Kidney (tissue), 14 donors: ENCODE results near the gene SPG21. TPM values are rescaled to one million over a fixed set of nuclear protein-coding genes. Genes with fewer than 3 reads are reported as not detected.

Source experiments
- DNase-seq, 5 donors: peaks; one replicate each; pipeline ENCODE4 v3.0.0-alpha.2; 2013 to 2020
- FAIRE-seq: peaks from 2 replicates; lab custom pipeline; 2012; peaks lifted over from hg19 to GRCh38; lab: Jason Lieb, UNC
- H3K27ac ChIP-seq, 2 donors: one replicate each; pipeline ENCODE4 v1.7.0; 2013; ENCODE audit warnings: low read depth in 2 of 2, low read length in 2 of 2, inconsistent platforms in 1 of 2
- H3K27me3 ChIP-seq: one replicate; pipeline ENCODE4 v1.7.1; 2013; ENCODE audit warnings: low read length, inconsistent platforms; ENCODE audit not compliant: control insufficient read depth, insufficient read depth
- H3K36me3 ChIP-seq, 3 donors: one replicate each; pipeline versions ENCODE4 v1.7.0 to v1.7.1; 2013; ENCODE audit warnings: low read length in 3 of 3, control low read depth in 1 of 3, inconsistent platforms in 1 of 3; ENCODE audit not compliant: insufficient read depth in 3 of 3, control insufficient read depth in 2 of 3
- H3K4me1 ChIP-seq, 3 donors: one replicate each; pipeline versions ENCODE4 v1.7.0 to v1.7.1; 2013; ENCODE audit warnings: low read length in 3 of 3, inconsistent platforms in 1 of 3, low read depth in 1 of 3; ENCODE audit not compliant: control insufficient read depth in 2 of 3, insufficient read depth in 2 of 3
- H3K4me3 ChIP-seq, 3 donors: one replicate each; pipeline versions ENCODE4 v1.7.0 to v1.8.1; 2013; ENCODE audit warnings: low read length in 3 of 3, control low read depth in 1 of 3, inconsistent platforms in 1 of 3
- H3K9ac ChIP-seq, 3 donors: one replicate each; pipeline versions ENCODE4 v1.7.0 to v1.7.1; 2013; ENCODE audit warnings: low read length in 3 of 3, control low read depth in 1 of 3, inconsistent platforms in 1 of 3
- H3K9me3 ChIP-seq, 3 donors: one replicate each; pipeline versions ENCODE4 v1.7.0 to v1.7.1; 2013; ENCODE audit warnings: low read length in 3 of 3, control low read depth in 1 of 3, inconsistent platforms in 1 of 3; ENCODE audit not compliant: control insufficient read depth in 2 of 3, insufficient read depth in 1 of 3
- intact Hi-C: fragments of 100-400 bp; cut with DNase I; formaldehyde crosslinking; loops from one replicate; pipeline ENCODE4 v1.11.1; 2022
- polyA plus RNA-seq: library from polyadenylated mRNA; stranded (reverse); fragments of 350-450 nt; fragmentation: Illumina TruSeq; extraction: RNeasy Lipid Tissue Mini Kit (QIAGEN cat#74804); gene quantifications from one replicate; pipeline ENCODE4 v1.2.3, GENCODE V29; 2014; ENCODE audit warnings: low read depth, low replicate concordance; ENCODE audit not compliant: insufficient read depth
- total RNA-seq: library from RNA; stranded (reverse); fragmentation: NEBNext Ultra II Directional; extraction: Animal tissue kit (Norgen Biotek cat#: 25700); gene quantifications from one replicate; pipeline ENCODE4 v1.2.1, GENCODE V29; 2021
- TF ChIP-seq, protein P1 (sequence below): IDR thresholded peaks from 3 replicates; pipeline ENCODE4 v1.5.1; 2012; ENCODE audit warnings: mild to moderate bottlenecking, moderate library complexity, borderline replicate concordance; ENCODE audit not compliant: insufficient read depth; ENCODE audit errors: extremely low read depth
- donor health status: control.
- donor health status: control.
- donor health status: control.
- donor health status: control.
- donor health status: control.
- donor health status: DM: yes; HTN: yes; CAD: no.
- donor health status: Normal renal cell carcinoma (clear cell type).

SPG21 gene
- total and polyA plus RNA-seq, 2 donors from 2014 or later, result 82.8 to 115 TPM

DNA sequence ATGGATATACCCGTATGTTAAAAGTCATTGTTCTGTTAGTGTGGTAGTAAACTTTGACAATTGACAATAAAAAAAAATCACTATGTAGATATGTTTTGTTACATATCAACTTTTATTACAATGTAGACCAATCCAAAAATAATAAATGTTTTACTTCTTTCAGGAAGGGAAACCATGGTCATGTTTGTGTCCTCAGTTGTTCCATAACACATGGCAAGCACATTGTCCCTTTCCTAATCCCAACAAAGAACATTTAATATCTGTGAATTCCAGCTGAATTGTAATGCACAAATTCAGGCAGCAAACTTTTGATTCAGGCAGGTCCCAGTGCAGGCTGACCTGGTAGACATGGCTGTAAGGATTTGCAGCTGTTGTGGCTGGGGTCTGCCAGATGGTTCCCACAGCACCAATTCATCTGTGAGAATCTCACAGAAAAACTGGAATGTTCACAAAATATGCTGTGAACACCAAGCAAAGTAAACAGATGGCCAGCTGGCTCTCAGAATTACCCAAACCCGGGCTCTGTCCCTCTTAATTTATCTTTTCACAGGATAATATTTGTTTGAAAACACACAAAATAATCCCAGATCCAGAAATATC lies 1.9 kb upstream of the SPG21 start:
- no peaks in the 10 kb centered on the region for H3K36me3 ChIP-seq
- no peaks in the 10 kb centered on the region for H3K27me3 ChIP-seq
- no peak for FAIRE-seq
- DNase-seq, result peak in 3 of 5 donors; percentile 22 to 70 (median 26)
- peaks cover 0 to 3% (median 2%) of the 10 kb centered on the region in 3 donors for H3K4me1 ChIP-seq
- no peaks in the 10 kb centered on the region for H3K9me3 ChIP-seq
- H3K9ac ChIP-seq, result no peak overlapping the region
- no peak overlapping the region for H3K4me3 ChIP-seq
- H3K27ac ChIP-seq, result no peak overlapping the region
- TF ChIP-seq, protein P1, sequence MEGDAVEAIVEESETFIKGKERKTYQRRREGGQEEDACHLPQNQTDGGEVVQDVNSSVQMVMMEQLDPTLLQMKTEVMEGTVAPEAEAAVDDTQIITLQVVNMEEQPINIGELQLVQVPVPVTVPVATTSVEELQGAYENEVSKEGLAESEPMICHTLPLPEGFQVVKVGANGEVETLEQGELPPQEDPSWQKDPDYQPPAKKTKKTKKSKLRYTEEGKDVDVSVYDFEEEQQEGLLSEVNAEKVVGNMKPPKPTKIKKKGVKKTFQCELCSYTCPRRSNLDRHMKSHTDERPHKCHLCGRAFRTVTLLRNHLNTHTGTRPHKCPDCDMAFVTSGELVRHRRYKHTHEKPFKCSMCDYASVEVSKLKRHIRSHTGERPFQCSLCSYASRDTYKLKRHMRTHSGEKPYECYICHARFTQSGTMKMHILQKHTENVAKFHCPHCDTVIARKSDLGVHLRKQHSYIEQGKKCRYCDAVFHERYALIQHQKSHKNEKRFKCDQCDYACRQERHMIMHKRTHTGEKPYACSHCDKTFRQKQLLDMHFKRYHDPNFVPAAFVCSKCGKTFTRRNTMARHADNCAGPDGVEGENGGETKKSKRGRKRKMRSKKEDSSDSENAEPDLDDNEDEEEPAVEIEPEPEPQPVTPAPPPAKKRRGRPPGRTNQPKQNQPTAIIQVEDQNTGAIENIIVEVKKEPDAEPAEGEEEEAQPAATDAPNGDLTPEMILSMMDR, result no peak
- intact Hi-C loops, result no loop called here

DNA sequence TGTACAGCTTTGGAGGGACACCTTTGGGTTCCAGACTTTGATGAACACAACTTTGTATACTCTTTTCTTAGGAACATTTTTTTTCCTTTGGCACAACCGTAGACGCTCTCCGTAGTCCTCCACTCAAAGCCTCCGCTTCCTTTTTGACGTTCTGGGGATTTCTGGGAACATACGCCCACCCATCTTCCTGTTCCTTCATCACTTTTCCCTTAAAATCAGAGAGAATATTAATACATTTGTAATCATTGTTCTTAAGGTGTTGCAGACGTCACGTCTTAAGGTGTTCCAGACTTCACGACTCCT lies 405 bp upstream of the SPG21 start:
- Histone ChIP-seq H3K9me3 (no peaks in the 10 kb centered on the region), H3K27ac (peak overlapping the region; percentile 27 to 69), H3K27me3 (no peaks in the 10 kb centered on the region), H3K36me3 (no peaks in the 10 kb centered on the region), H3K9ac (peak overlapping the region; percentile 18 to 96 (median 55)), H3K4me1 (peaks cover 0 to 3% (median 2%) of the 10 kb centered on the region in 3 donors), H3K4me3 (peak overlapping the region; percentile 69 to 98 (median 74))
- TF ChIP-seq, protein P1, result no peak
- no peak for DNase-seq
- intact Hi-C loops, result no loop called here
- no peak for FAIRE-seq

DNA sequence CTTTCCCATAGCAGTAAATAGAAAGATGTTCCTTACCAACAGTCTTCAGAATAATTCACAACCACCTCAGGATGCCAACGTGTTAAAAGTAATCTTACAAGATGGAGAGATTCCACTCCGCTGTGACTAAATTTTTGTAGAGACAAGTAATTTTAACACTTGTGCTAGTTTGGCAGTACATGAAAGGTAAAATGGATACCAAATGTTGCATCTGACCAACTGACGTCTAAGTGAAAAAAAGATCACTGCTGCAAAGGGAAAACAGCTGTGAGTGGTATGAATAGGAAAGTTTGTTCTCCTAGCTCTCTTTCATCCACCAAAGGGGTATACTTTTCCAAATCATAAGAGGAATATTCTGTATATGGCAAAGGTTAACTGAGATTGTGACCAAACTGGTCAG lies 2.6 kb downstream of the SPG21 start:
- Histone ChIP-seq H3K4me1 (peaks cover 0 to 3% (median 2%) of the 10 kb centered on the region in 3 donors), H3K36me3 (no peaks in the 10 kb centered on the region), H3K27me3 (no peaks in the 10 kb centered on the region), H3K27ac (no peak overlapping the region), H3K4me3 (no peak overlapping the region), H3K9ac (no peak overlapping the region), H3K9me3 (no peaks in the 10 kb centered on the region)
- no peak for FAIRE-seq
- intact Hi-C loops, result no loop called here
- DNase-seq, result no peak
- TF ChIP-seq, protein P1, result no peak
